ENCODE results near the gene PPME1.
"Not testable (repeated sequence)": the region's sequence is repeated elsewhere in the genome, so short reads cannot be mapped to it uniquely, and the experiment has no call there.

PPME1 gene, protein sequence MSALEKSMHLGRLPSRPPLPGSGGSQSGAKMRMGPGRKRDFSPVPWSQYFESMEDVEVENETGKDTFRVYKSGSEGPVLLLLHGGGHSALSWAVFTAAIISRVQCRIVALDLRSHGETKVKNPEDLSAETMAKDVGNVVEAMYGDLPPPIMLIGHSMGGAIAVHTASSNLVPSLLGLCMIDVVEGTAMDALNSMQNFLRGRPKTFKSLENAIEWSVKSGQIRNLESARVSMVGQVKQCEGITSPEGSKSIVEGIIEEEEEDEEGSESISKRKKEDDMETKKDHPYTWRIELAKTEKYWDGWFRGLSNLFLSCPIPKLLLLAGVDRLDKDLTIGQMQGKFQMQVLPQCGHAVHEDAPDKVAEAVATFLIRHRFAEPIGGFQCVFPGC

GRCh38 chr11:74170694-74171629 lies at the start of gene PPME1, which contains the start of gene C2CD3:
Gene PPME1, plus strand, starts transcription at chr11:74171289. Its CDS starts 133 bp downstream, at chr11:74171422.
Gene C2CD3, minus strand, starts transcription at chr11:74171002. Its CDS starts 210 bp downstream, at chr11:74170792.
- peak within 1 kb of the TSS; percentile 95 for H3K27ac ChIP-seq (ENCODE audit: low read length)
- H3K9me3 ChIP-seq (ENCODE audit: control insufficient read depth in 1 of 2, low read length in 2 of 2), result no peaks in the 10 kb centered on the region
- H3K36me3 ChIP-seq (ENCODE audit: control insufficient read depth in 1 of 2, insufficient read depth in 2 of 2, low read length in 2 of 2), result peaks cover 7 to 21% of the 10 kb centered on the region in 2 donors
- H3K27me3 ChIP-seq (ENCODE audit: low read depth, low read length), result no peaks in the 10 kb centered on the region
- H3K4me1 ChIP-seq (ENCODE audit: control insufficient read depth in 1 of 2, insufficient read depth in 2 of 2, low read length in 2 of 2), result peaks cover 15 to 32% of the 10 kb centered on the region in 2 donors
- peak within 1 kb of the TSS; percentile 77 to 85 for H3K4me3 ChIP-seq (ENCODE audit: low read depth in 1 of 2, low read length in 2 of 2)

- Histone ChIP-seq H3K27ac (ENCODE audit: low read length) (no peak overlapping the region), H3K4me1 (ENCODE audit: control insufficient read depth in 1 of 2, insufficient read depth in 2 of 2, low read length in 2 of 2) (no peaks in the 10 kb centered on the region), H3K36me3 (ENCODE audit: control insufficient read depth in 1 of 2, insufficient read depth in 2 of 2, low read length in 2 of 2) (peaks cover 0 to 15% of the 10 kb centered on the region in 2 donors), H3K4me3 (ENCODE audit: low read depth in 1 of 2, low read length in 2 of 2) (no peak overlapping the region), H3K27me3 (ENCODE audit: low read depth, low read length) (no peaks in the 10 kb centered on the region), H3K9me3 (ENCODE audit: control insufficient read depth in 1 of 2, low read length in 2 of 2) (no peaks in the 10 kb centered on the region)
These were observed 49.3 kb upstream of the PPME1 start for GRCh38 chr11:74121804-74122203.

- Histone ChIP-seq H3K27me3 (ENCODE audit: low read depth, low read length) (no peaks in the 10 kb centered on the region), H3K36me3 (ENCODE audit: control insufficient read depth in 1 of 2, insufficient read depth in 2 of 2, low read length in 2 of 2) (peaks cover 0 to 7% of the 10 kb centered on the region in 2 donors), H3K9me3 (ENCODE audit: control insufficient read depth in 1 of 2, low read length in 2 of 2) (no peaks in the 10 kb centered on the region), H3K4me3 (ENCODE audit: low read depth in 1 of 2, low read length in 2 of 2) (no peak overlapping the region), H3K4me1 (ENCODE audit: control insufficient read depth in 1 of 2, insufficient read depth in 2 of 2, low read length in 2 of 2) (no peaks in the 10 kb centered on the region), H3K27ac (ENCODE audit: low read length) (no peak overlapping the region)
These were observed 48.1 kb upstream of the PPME1 start for GRCh38 chr11:74123008-74123448.

DNA sequence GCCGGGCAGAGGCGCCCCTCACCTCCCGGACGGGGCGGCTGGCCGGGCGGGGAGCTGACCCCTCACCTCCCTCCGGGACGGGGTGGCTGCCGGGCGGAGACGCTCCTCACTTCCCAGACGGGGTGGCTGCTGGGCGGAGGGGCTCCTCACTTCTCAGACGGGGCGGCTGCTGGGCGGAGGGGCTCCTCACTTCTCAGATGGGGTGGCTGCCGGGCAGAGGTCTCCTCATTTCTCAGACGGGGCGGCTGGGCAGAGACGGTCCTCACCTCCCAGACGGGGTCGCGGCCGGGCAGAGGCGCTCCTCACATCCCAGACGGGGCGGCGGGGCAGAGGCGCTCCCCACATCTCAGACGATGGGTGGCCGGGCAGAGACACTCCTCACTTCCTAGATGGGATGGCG lies 42.0 kb upstream of the PPME1 start:
- not testable (repeated sequence) for H3K9me3 ChIP-seq (ENCODE audit: control insufficient read depth in 1 of 2, low read length in 2 of 2); H3K4me1 ChIP-seq (ENCODE audit: control insufficient read depth in 1 of 2, insufficient read depth in 2 of 2, low read length in 2 of 2); H3K4me3 ChIP-seq (ENCODE audit: low read depth in 1 of 2, low read length in 2 of 2); H3K27me3 ChIP-seq (ENCODE audit: low read depth, low read length); H3K27ac ChIP-seq (ENCODE audit: low read length)
- peaks cover 14 to 21% of the 10 kb centered on the region in 2 donors for H3K36me3 ChIP-seq (ENCODE audit: control insufficient read depth in 1 of 2, insufficient read depth in 2 of 2, low read length in 2 of 2)

- Histone ChIP-seq H3K36me3 (ENCODE audit: control insufficient read depth in 1 of 2, insufficient read depth in 2 of 2, low read length in 2 of 2) (peaks cover 21 to 23% of the 10 kb centered on the region in 2 donors), H3K27me3 (ENCODE audit: low read depth, low read length) (no peaks in the 10 kb centered on the region)
These were observed 38.3 kb upstream of the PPME1 start for GRCh38 chr11:74132833-74133232.

DNA sequence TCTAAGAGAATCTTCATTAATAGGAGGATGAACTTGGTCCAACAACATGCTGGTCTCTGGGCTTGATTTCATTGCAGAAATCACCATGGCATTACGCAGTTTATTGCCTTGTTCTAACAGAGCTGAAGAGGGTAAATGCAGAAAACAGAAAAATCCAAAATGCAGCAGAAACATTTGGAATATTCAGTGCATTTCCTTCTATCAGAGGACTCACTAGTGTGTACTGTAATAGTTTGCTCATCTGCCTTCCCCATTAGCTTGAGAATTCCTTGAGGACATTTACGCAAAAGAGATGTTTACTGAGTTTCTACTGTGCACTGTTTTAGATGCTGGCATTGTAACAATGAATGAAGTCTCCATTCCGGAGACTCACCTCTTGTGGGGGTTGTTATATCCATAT lies 37.7 kb upstream of the PPME1 start:
- H3K4me3 ChIP-seq (ENCODE audit: low read depth in 1 of 2, low read length in 2 of 2), result no peak overlapping the region

More at GRCh38 chr11:74132833-74133232, 38.3 kb upstream of the PPME1 start:
- no peak overlapping the region for H3K27ac ChIP-seq (ENCODE audit: low read length)
- H3K9me3 ChIP-seq (ENCODE audit: control insufficient read depth in 1 of 2, low read length in 2 of 2), result no peaks in the 10 kb centered on the region
- H3K4me1 ChIP-seq (ENCODE audit: control insufficient read depth in 1 of 2, insufficient read depth in 2 of 2, low read length in 2 of 2), result no peaks in the 10 kb centered on the region
- H3K4me3 ChIP-seq (ENCODE audit: low read depth in 1 of 2, low read length in 2 of 2), result no peak overlapping the region

DNA sequence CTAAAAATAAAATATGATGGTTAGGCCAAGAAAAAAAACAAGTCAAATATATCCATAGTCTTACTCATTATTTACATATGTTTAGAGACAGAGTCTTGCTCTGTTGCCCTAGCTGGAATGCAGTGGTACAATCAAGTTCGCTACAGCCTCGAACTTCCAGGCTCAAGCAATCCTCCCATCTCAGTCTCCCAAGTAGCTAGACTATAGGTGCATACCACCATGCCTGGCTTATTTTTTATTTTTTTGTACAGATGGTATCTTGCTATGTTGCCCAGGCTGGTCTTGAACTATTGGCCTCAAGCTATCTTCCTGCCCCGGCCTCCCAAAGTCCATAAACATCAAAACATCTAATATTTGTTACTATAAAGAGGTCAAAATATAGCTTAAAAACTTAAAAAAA lies 36.4 kb upstream of the PPME1 start:
- Histone ChIP-seq H3K27me3 (ENCODE audit: low read depth, low read length) (no peaks in the 10 kb centered on the region), H3K4me3 (ENCODE audit: low read depth in 1 of 2, low read length in 2 of 2) (no peak overlapping the region), H3K27ac (ENCODE audit: low read length) (no peak overlapping the region), H3K9me3 (ENCODE audit: control insufficient read depth in 1 of 2, low read length in 2 of 2) (no peaks in the 10 kb centered on the region), H3K4me1 (ENCODE audit: control insufficient read depth in 1 of 2, insufficient read depth in 2 of 2, low read length in 2 of 2) (peaks cover 0 to 8% of the 10 kb centered on the region in 2 donors), H3K36me3 (ENCODE audit: control insufficient read depth in 1 of 2, insufficient read depth in 2 of 2, low read length in 2 of 2) (peaks cover 23 to 26% of the 10 kb centered on the region in 2 donors)

More for the DNA sequence above, 37.7 kb upstream of the PPME1 start:
- Histone ChIP-seq H3K36me3 (ENCODE audit: control insufficient read depth in 1 of 2, insufficient read depth in 2 of 2, low read length in 2 of 2) (peaks cover 23 to 26% of the 10 kb centered on the region in 2 donors), H3K9me3 (ENCODE audit: control insufficient read depth in 1 of 2, low read length in 2 of 2) (no peaks in the 10 kb centered on the region), H3K27ac (ENCODE audit: low read length) (no peak overlapping the region), H3K4me1 (ENCODE audit: control insufficient read depth in 1 of 2, insufficient read depth in 2 of 2, low read length in 2 of 2) (no peaks in the 10 kb centered on the region), H3K27me3 (ENCODE audit: low read depth, low read length) (no peaks in the 10 kb centered on the region)

- Histone ChIP-seq H3K36me3 (ENCODE audit: control insufficient read depth in 1 of 2, insufficient read depth in 2 of 2, low read length in 2 of 2) (peaks cover 23 to 26% of the 10 kb centered on the region in 2 donors), H3K4me3 (ENCODE audit: low read depth in 1 of 2, low read length in 2 of 2) (no peak overlapping the region)
These were observed 35.8 kb upstream of the PPME1 start for GRCh38 chr11:74135127-74135840.

DNA sequence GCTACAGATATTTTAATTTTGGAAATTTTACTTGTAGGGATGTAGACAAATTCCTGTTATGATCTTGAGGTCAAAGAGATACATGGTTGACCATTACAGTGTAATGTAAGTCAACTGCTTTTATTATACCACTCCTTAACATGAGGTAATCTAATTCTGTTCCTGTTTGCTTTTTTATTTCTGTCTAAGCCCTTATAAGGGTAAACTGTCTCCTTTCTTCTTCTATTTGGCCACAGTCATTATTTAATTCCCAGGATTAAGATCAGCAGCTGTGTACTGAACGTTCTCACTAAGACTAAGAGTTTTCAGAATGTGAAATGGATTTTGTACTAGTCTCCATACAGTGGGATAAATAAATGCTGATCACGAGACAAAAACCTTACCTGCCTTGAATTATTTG lies 33.1 kb upstream of the PPME1 start:
- Histone ChIP-seq H3K27me3 (ENCODE audit: low read depth, low read length) (no peaks in the 10 kb centered on the region), H3K4me3 (ENCODE audit: low read depth in 1 of 2, low read length in 2 of 2) (no peak overlapping the region), H3K36me3 (ENCODE audit: control insufficient read depth in 1 of 2, insufficient read depth in 2 of 2, low read length in 2 of 2) (peaks cover 11 to 15% of the 10 kb centered on the region in 2 donors), H3K27ac (ENCODE audit: low read length) (peak overlapping the region; percentile 71), H3K4me1 (ENCODE audit: control insufficient read depth in 1 of 2, insufficient read depth in 2 of 2, low read length in 2 of 2) (peaks cover 0 to 17% of the 10 kb centered on the region in 2 donors), H3K9me3 (ENCODE audit: control insufficient read depth in 1 of 2, low read length in 2 of 2) (no peaks in the 10 kb centered on the region)

More at GRCh38 chr11:74135127-74135840, 35.8 kb upstream of the PPME1 start:
- H3K9me3 ChIP-seq (ENCODE audit: control insufficient read depth in 1 of 2, low read length in 2 of 2), result no peaks in the 10 kb centered on the region
- peaks cover 0 to 8% of the 10 kb centered on the region in 2 donors for H3K4me1 ChIP-seq (ENCODE audit: control insufficient read depth in 1 of 2, insufficient read depth in 2 of 2, low read length in 2 of 2)
- no peaks in the 10 kb centered on the region for H3K27me3 ChIP-seq (ENCODE audit: low read depth, low read length)
- no peak overlapping the region for H3K27ac ChIP-seq (ENCODE audit: low read length)

GRCh38 chr11:74138572-74138971 lies 32.5 kb upstream of the PPME1 start:
- no peaks in the 10 kb centered on the region for H3K9me3 ChIP-seq (ENCODE audit: control insufficient read depth in 1 of 2, low read length in 2 of 2)
- peaks cover 5 to 9% of the 10 kb centered on the region in 2 donors for H3K36me3 ChIP-seq (ENCODE audit: control insufficient read depth in 1 of 2, insufficient read depth in 2 of 2, low read length in 2 of 2)
- no peak overlapping the region for H3K4me3 ChIP-seq (ENCODE audit: low read depth in 1 of 2, low read length in 2 of 2)
- peaks cover 0 to 17% of the 10 kb centered on the region in 2 donors for H3K4me1 ChIP-seq (ENCODE audit: control insufficient read depth in 1 of 2, insufficient read depth in 2 of 2, low read length in 2 of 2)
- H3K27me3 ChIP-seq (ENCODE audit: low read depth, low read length), result no peaks in the 10 kb centered on the region
- H3K27ac ChIP-seq (ENCODE audit: low read length), result peak overlapping the region; percentile 71
